Ecto neural progenitor cell (in vitro differentiated cells): ENCODE measurements around the gene INTS1.

Experiments used
- DNase-seq: peaks from one replicate; pipeline ENCODE4 v3.0.0-alpha.2; 2018; ENCODE audit warnings: low spot score

The INTS1 gene

GRCh38 chr7:1431226-1431625 lies 73.0 kb downstream of the INTS1 start:
- DNase-seq: no peak

GRCh38 chr7:1430056-1430845 lies 73.9 kb downstream of the INTS1 start:
- DNase-seq: no peak

- no peak for DNase-seq
Observed at GRCh38 chr7:1428941-1429501, 75.2 kb downstream of the INTS1 start.

- no peak for DNase-seq
Observed at GRCh38 chr7:1427064-1427657, 77.0 kb downstream of the INTS1 start.

- DNase-seq: no peak
Observed at GRCh38 chr7:1426474-1426873, 77.7 kb downstream of the INTS1 start.

- DNase-seq: no peak
Observed at GRCh38 chr7:1425292-1426136, 78.7 kb downstream of the INTS1 start.

- no peak for DNase-seq
Observed at GRCh38 chr7:1424041-1424440, 80.1 kb downstream of the INTS1 start.

GRCh38 chr7:1423264-1423811 lies 80.9 kb downstream of the INTS1 start:
- no peak for DNase-seq

GRCh38 chr7:1422512-1423263 lies 81.5 kb downstream of the INTS1 start:
- no peak for DNase-seq

GRCh38 chr7:1421946-1422345 lies 82.2 kb downstream of the INTS1 start:
- no peak for DNase-seq

- DNase-seq: no peak
Observed at GRCh38 chr7:1421020-1421790, 83.0 kb downstream of the INTS1 start.
